GM12892 (cell line): ENCODE data around the gene NABP2.

ENCODE experiments used
- POLR2A ChIP-seq: IDR thresholded peaks from 2 replicates; pipeline ENCODE4 v1.6.1; 2011; ENCODE audit warnings: low read depth, low read length, control low read depth
- TAF1 ChIP-seq: IDR thresholded peaks from 2 replicates; pipeline ENCODE4 v1.6.1; 2011; ENCODE audit warnings: low read depth, mild to moderate bottlenecking, control low read depth, low read length, borderline replicate concordance

- TF ChIP-seq POLR2A: no peak
- no peak for TF ChIP-seq TAF1
These were observed 812 bp downstream of the NABP2 start for GRCh38 chr12:56224954-56225353.
